Kidney glomerular epithelial cell (primary cell): ENCODE results near the gene DOCK1.

Source experiments
- DNase-seq: peaks from one replicate; lab custom pipeline; 2025; lab: John Stamatoyannopoulos, UW

DOCK1 gene

GRCh38 chr10:127353544-127353943 lies 448.3 kb downstream of the DOCK1 start:
- DNase-seq = no peak

GRCh38 chr10:127354255-127354654 lies 449.0 kb downstream of the DOCK1 start:
- no peak for DNase-seq

GRCh38 chr10:127354992-127355391 lies 449.8 kb downstream of the DOCK1 start:
- peak; percentile 8 for DNase-seq

- DNase-seq = no peak
These were observed 451.1 kb downstream of the DOCK1 start for GRCh38 chr10:127356360-127356759.

- no peak for DNase-seq
These were observed 452.0 kb downstream of the DOCK1 start for GRCh38 chr10:127357265-127357664.

GRCh38 chr10:127358337-127358736 lies 453.1 kb downstream of the DOCK1 start:
- DNase-seq = no peak

- no peak for DNase-seq
These were observed 458.8 kb downstream of the DOCK1 start for GRCh38 chr10:127364034-127364433.

- DNase-seq = no peak
These were observed 462.9 kb downstream of the DOCK1 start for GRCh38 chr10:127368101-127368500.

GRCh38 chr10:127368929-127369328 lies 463.7 kb downstream of the DOCK1 start:
- DNase-seq = no peak

GRCh38 chr10:127370601-127371000 lies 465.4 kb downstream of the DOCK1 start:
- DNase-seq = no peak

- DNase-seq = no peak
These were observed 467.1 kb downstream of the DOCK1 start for GRCh38 chr10:127372361-127372760.

GRCh38 chr10:127374074-127374680 lies 468.9 kb downstream of the DOCK1 start:
- DNase-seq = no peak

GRCh38 chr10:127374901-127375300 lies 469.7 kb downstream of the DOCK1 start:
- no peak for DNase-seq

GRCh38 chr10:127375461-127375860 lies 470.2 kb downstream of the DOCK1 start:
- no peak for DNase-seq

GRCh38 chr10:127376071-127376470 lies 470.8 kb downstream of the DOCK1 start:
- no peak for DNase-seq

- no peak for DNase-seq
These were observed 473.4 kb downstream of the DOCK1 start for GRCh38 chr10:127378628-127379027.

GRCh38 chr10:127384532-127384931 lies 479.3 kb downstream of the DOCK1 start:
- DNase-seq = no peak

- DNase-seq = no peak
These were observed 479.8 kb downstream of the DOCK1 start for GRCh38 chr10:127385066-127385465.

- no peak for DNase-seq
These were observed 481.5 kb downstream of the DOCK1 start for GRCh38 chr10:127386606-127387327.

- DNase-seq = no peak
These were observed 486.6 kb downstream of the DOCK1 start for GRCh38 chr10:127391875-127392274.

- DNase-seq = no peak
These were observed 487.4 kb downstream of the DOCK1 start for GRCh38 chr10:127392351-127393235.

- DNase-seq = peak; percentile 30
These were observed 493.1 kb downstream of the DOCK1 start for GRCh38 chr10:127398140-127398970.
